Keratinocyte (primary cell): ENCODE data around the gene UBE2J2. TPM values are rescaled to one million over a fixed set of nuclear protein-coding genes. Genes with fewer than 3 reads are reported as not detected.

ENCODE experiments used
- DNase-seq: peaks from one replicate; pipeline ENCODE4 v3.0.0-alpha.2; 2011; ENCODE audit warnings: low read depth, missing footprints, low spot score
- FAIRE-seq: peaks from 2 replicates; lab custom pipeline; 2011; peaks lifted over from hg19 to GRCh38; lab: Jason Lieb, UNC
- H2AFZ ChIP-seq: 2 replicates; pipeline ENCODE4 v1.6.0; 2012; ENCODE audit warnings: low read length, control low read depth, inconsistent platforms; ENCODE audit not compliant: control insufficient read depth
- H3K27ac ChIP-seq: 2 replicates; pipeline ENCODE4 v1.5.1; 2011; ENCODE audit warnings: low read length; ENCODE audit not compliant: control insufficient read depth, insufficient read depth
- H3K27me3 ChIP-seq: 3 replicates; pipeline ENCODE4 v1.6.0; 2011; ENCODE audit warnings: low read length; ENCODE audit not compliant: control insufficient read depth, insufficient read depth; ENCODE audit errors: extremely low read depth
- H3K36me3 ChIP-seq, 2 experiments: 2 replicates in 1 of 2; 3 replicates in 1 of 2; pipeline ENCODE4 v1.5.1; 2011; ENCODE audit warnings: low read length in 2 of 2, mild to moderate bottlenecking in 1 of 2; ENCODE audit not compliant: control insufficient read depth in 2 of 2, insufficient read depth in 2 of 2; ENCODE audit errors: extremely low read depth in 1 of 2
- H3K4me1 ChIP-seq: 3 replicates; pipeline ENCODE4 v1.5.1; 2011; ENCODE audit warnings: low read length; ENCODE audit not compliant: control insufficient read depth, insufficient read depth; ENCODE audit errors: extremely low read depth
- H3K4me2 ChIP-seq: 3 replicates; pipeline ENCODE4 v1.6.0; 2011; ENCODE audit warnings: low read depth, low read length; ENCODE audit not compliant: control insufficient read depth, insufficient read depth; ENCODE audit errors: extremely low read depth
- H3K4me3 ChIP-seq, 3 experiments: fragments of 200-600 bp in 1 of 3; sonication (generic) in 1 of 3; 2 replicates in 2 of 3; 3 replicates in 1 of 3; pipeline ENCODE4 v1.5.1; 2011 to 2016; ENCODE audit warnings: low read length in 3 of 3, mild to moderate bottlenecking in 3 of 3, control low read depth in 2 of 3, inconsistent platforms in 1 of 3, low read depth in 1 of 3, mixed read lengths in 1 of 3, mixed run types in 1 of 3, moderate library complexity in 1 of 3; ENCODE audit not compliant: control insufficient read depth in 2 of 3, insufficient read depth in 2 of 3; ENCODE audit errors: extremely low read depth in 1 of 3
- H3K79me2 ChIP-seq: 2 replicates; pipeline ENCODE4 v1.6.0; 2012; ENCODE audit warnings: low read length; ENCODE audit not compliant: control insufficient read depth, insufficient read depth
- H3K9ac ChIP-seq: 3 replicates; pipeline ENCODE4 v1.6.0; 2011; ENCODE audit warnings: low read length; ENCODE audit not compliant: control insufficient read depth, insufficient read depth; ENCODE audit errors: extremely low read depth
- H3K9me1 ChIP-seq: 3 replicates; pipeline ENCODE4 v1.6.0; 2011; ENCODE audit warnings: low read length; ENCODE audit not compliant: control insufficient read depth, insufficient read depth; ENCODE audit errors: extremely low read depth
- H3K9me3 ChIP-seq: 2 replicates; pipeline ENCODE4 v1.5.1; 2012; ENCODE audit warnings: low read depth, low read length; ENCODE audit not compliant: control insufficient read depth
- H4K20me1 ChIP-seq: 3 replicates; pipeline ENCODE4 v1.6.0; 2011; ENCODE audit warnings: low read length; ENCODE audit not compliant: control insufficient read depth, insufficient read depth; ENCODE audit errors: extremely low read depth
- CTCF ChIP-seq, 3 experiments: IDR thresholded peaks in 1 of 3; conservative IDR thresholded peaks in 1 of 3; optimal IDR thresholded peaks in 1 of 3; 2 replicates in 2 of 3; 3 replicates in 1 of 3; pipeline versions ENCODE3 to v1.5.1; 2011; ENCODE audit warnings: low read length in 3 of 3, mild to moderate bottlenecking in 3 of 3, moderate library complexity in 2 of 3, control low read depth in 1 of 3, inconsistent platforms in 1 of 3; ENCODE audit not compliant: insufficient read depth in 2 of 3; ENCODE audit errors: extremely low read depth in 1 of 3
- EZH2 ChIP-seq: IDR thresholded peaks from one replicate; pipeline ENCODE4 v1.6.1; 2012; ENCODE audit warnings: inconsistent platforms, mild to moderate bottlenecking, low read length, moderate library complexity
- dilution Hi-C: fragments of 300-500 bp; cut with MboI; formaldehyde crosslinking; loops from one replicate; pipeline ENCODE4 v1.7.0; 2020; ENCODE audit warnings: low sequenced_read_pairs; ENCODE audit not compliant: extremely low pct_ligation_motif_present
- polyA plus RNA-seq, 5 experiments: library from polyadenylated mRNA; depleted of rRNA in 3 of 5; stranded (reverse) in 3 of 5; stranded (forward) in 1 of 5; unstranded in 1 of 5; fragments of >200 nt; gene quantifications; 1 replicate in 1 of 5; 2 replicates in 3 of 5; 3 replicates in 1 of 5; pipeline versions ENCODE4 v1.2.1 to v1.2.3, GENCODE V29; 2011 to 2012; ENCODE audit warnings: missing spikeins in 2 of 5, low read depth in 1 of 5, low replicate concordance in 1 of 5

The UBE2J2 gene
- polyA plus RNA-seq, 1 donor (not counting 4 experiments of a cell fraction or from before 2014, with no cell fraction given): 27.0 TPM

- H3K9me3 ChIP-seq: no peaks in the 10 kb centered on the region
- peaks cover 8% of the 10 kb centered on the region for H4K20me1 ChIP-seq
- H3K4me2 ChIP-seq: peak overlapping the region; percentile 83
- H3K36me3 ChIP-seq: peaks cover 19 to 27% of the 10 kb centered on the region in 2 experiments
- no peak overlapping the region for H2AFZ ChIP-seq
- H3K27me3 ChIP-seq: no peaks in the 10 kb centered on the region
- H3K79me2 ChIP-seq: peaks cover 34% of the 10 kb centered on the region
- FAIRE-seq (no peak), DNase-seq (no peak)
- H3K27ac ChIP-seq: peak overlapping the region; percentile 63
- TF ChIP-seq CTCF (optimal IDR thresholded peaks at IDR 0.05 in 1 of 3, IDR thresholded peaks at IDR 0.05 in 1 of 3, conservative IDR thresholded peaks at IDR 0.05 in 1 of 3; ENCODE audit: extremely low read depth in 1 of 3, insufficient read depth in 2 of 3, low read length in 3 of 3): no peak
- no peak for TF ChIP-seq EZH2
- dilution Hi-C loops: no loop called here
- peak overlapping the region; percentile 70 to 85 (median 82) for H3K4me3 ChIP-seq
- peak overlapping the region; percentile 77 for H3K9ac ChIP-seq
- no peaks in the 10 kb centered on the region for H3K9me1 ChIP-seq
- peaks cover 49% of the 10 kb centered on the region for H3K4me1 ChIP-seq
Measured at GRCh38 chr1:1308756-1309250, 35.1 kb upstream of the UBE2J2 start.

GRCh38 chr1:1307923-1308755 is 34.5 kb upstream of the UBE2J2 start, which contains the start of the genes ACAP3 and PUSL1:
Gene ACAP3, minus strand, starts transcription at chr1:1307930. Its CDS starts 115 bp downstream, at chr1:1307815.
Gene PUSL1, plus strand, starts transcription at chr1:1308597. Its CDS starts 47 bp downstream, at chr1:1308644.
- Histone ChIP-seq H3K4me2 (peak within 1 kb of the TSS; percentile 83), H3K27me3 (no peaks in the 10 kb centered on the region), H2AFZ (peak within 1 kb of the TSS; percentile 60), H3K27ac (peak within 1 kb of the TSS; percentile 91), H3K4me1 (peaks cover 55% of the 10 kb centered on the region), H3K4me3 (peak within 1 kb of the TSS; percentile 78 to 87 (median 82)), H3K79me2 (peaks cover 29% of the 10 kb centered on the region), H3K9me3 (no peaks in the 10 kb centered on the region), H3K9ac (peak within 1 kb of the TSS; percentile 77), H3K9me1 (no peaks in the 10 kb centered on the region), H3K36me3 (peaks cover 14 to 21% of the 10 kb centered on the region in 2 experiments), H4K20me1 (peaks cover 8% of the 10 kb centered on the region)
- TF ChIP-seq CTCF (optimal IDR thresholded peaks at IDR 0.05 in 1 of 3, IDR thresholded peaks at IDR 0.05 in 1 of 3, conservative IDR thresholded peaks at IDR 0.05 in 1 of 3; ENCODE audit: extremely low read depth in 1 of 3, insufficient read depth in 2 of 3, low read length in 3 of 3) (no peak), EZH2 (no peak)
- dilution Hi-C loops: no loop called here
- FAIRE-seq (no peak), DNase-seq (no peak)
